NCI-H2029 (cell line): ENCODE measurements around the gene MBP.
"Not testable (repeated sequence)": the region's sequence is repeated elsewhere in the genome, so short reads cannot be mapped to it uniquely, and the experiment has no call there.

ENCODE experiments used
- DNase-seq: peaks from one replicate; lab custom pipeline; 2025; lab: John Stamatoyannopoulos, UW

The MBP gene

GRCh38 chr18:76970770-76971559 lies 161.6 kb downstream of the MBP start:
- no peak for DNase-seq

GRCh38 chr18:76967721-76968472 lies 164.7 kb downstream of the MBP start:
- no peak for DNase-seq

- DNase-seq, result not testable (repeated sequence)
Observed at GRCh38 chr18:76967299-76967698, 165.3 kb downstream of the MBP start.

GRCh38 chr18:76965555-76966151 lies 166.9 kb downstream of the MBP start:
- DNase-seq, result not testable (repeated sequence)

GRCh38 chr18:76963936-76964335 lies 168.6 kb downstream of the MBP start:
- no peak for DNase-seq

- no peak for DNase-seq
Observed at GRCh38 chr18:76962851-76963250, 169.7 kb downstream of the MBP start.

GRCh38 chr18:76960528-76961035 lies 172.0 kb downstream of the MBP start:
- no peak for DNase-seq

- DNase-seq, result no peak
Observed at GRCh38 chr18:76959605-76960004, 173.0 kb downstream of the MBP start.

GRCh38 chr18:76958692-76959341 lies 173.8 kb downstream of the MBP start:
- peak; percentile 59 for DNase-seq

GRCh38 chr18:76957384-76958355 lies 174.9 kb downstream of the MBP start:
- no peak for DNase-seq

- DNase-seq, result no peak
Observed at GRCh38 chr18:76956648-76957047, 175.9 kb downstream of the MBP start.

GRCh38 chr18:76955524-76956170 lies 176.9 kb downstream of the MBP start:
- peak; percentile 72 for DNase-seq

- DNase-seq, result peak; percentile 72
Observed at GRCh38 chr18:76953583-76954233, 178.9 kb downstream of the MBP start.

- no peak for DNase-seq
Observed at GRCh38 chr18:76953156-76953555, 179.4 kb downstream of the MBP start.

- DNase-seq, result no peak
Observed at GRCh38 chr18:76952747-76953146, 179.8 kb downstream of the MBP start.

GRCh38 chr18:76951456-76952247 lies 180.9 kb downstream of the MBP start:
- no peak for DNase-seq

GRCh38 chr18:76948345-76948744 lies 184.2 kb downstream of the MBP start:
- DNase-seq, result no peak

- not testable (repeated sequence) for DNase-seq
Observed at GRCh38 chr18:76944346-76944745, 188.2 kb downstream of the MBP start.
